ES-I3 (cell line): ENCODE measurements around the gene SFMBT1.

Source experiments
- H3K36me3 ChIP-seq: 2 replicates; pipeline ENCODE4 v1.6.1; 2013; ENCODE audit warnings: mild to moderate bottlenecking, low read length, control low read depth, moderate library complexity; ENCODE audit not compliant: insufficient read depth
- H3K4me1 ChIP-seq: 2 replicates; pipeline ENCODE4 v1.6.1; 2013; ENCODE audit warnings: mild to moderate bottlenecking, control low read depth, low read length; ENCODE audit not compliant: insufficient read depth
- H3K9ac ChIP-seq: 2 replicates; pipeline ENCODE4 v1.6.1; 2013; ENCODE audit warnings: low read depth, mild to moderate bottlenecking, low read length, moderate library complexity
- H3K9me3 ChIP-seq: 2 replicates; pipeline ENCODE4 v1.6.1; 2013; ENCODE audit warnings: mild to moderate bottlenecking, low read length, moderate library complexity; ENCODE audit not compliant: control insufficient read depth, insufficient read depth

The SFMBT1 gene

GRCh38 chr3:52874160-52874701 lies 171.6 kb downstream of the SFMBT1 start:
- H3K9ac ChIP-seq, result no peak overlapping the region
- no peaks in the 10 kb centered on the region for H3K9me3 ChIP-seq
- H3K36me3 ChIP-seq, result no peaks in the 10 kb centered on the region
- H3K4me1 ChIP-seq, result peaks cover 16% of the 10 kb centered on the region; the same call in 1 of the 2 replicates

- H3K36me3 ChIP-seq, result no peaks in the 10 kb centered on the region
- H3K4me1 ChIP-seq, result peaks cover 16% of the 10 kb centered on the region; the same call in 1 of the 2 replicates
- no peak overlapping the region for H3K9ac ChIP-seq
- no peaks in the 10 kb centered on the region for H3K9me3 ChIP-seq
Measured at GRCh38 chr3:52873433-52874159, 172.3 kb downstream of the SFMBT1 start.

- no peaks in the 10 kb centered on the region for H3K9me3 ChIP-seq
- peaks cover 16% of the 10 kb centered on the region; the same call in 1 of the 2 replicates for H3K4me1 ChIP-seq
- no peaks in the 10 kb centered on the region for H3K36me3 ChIP-seq
- H3K9ac ChIP-seq, result no peak overlapping the region
Measured at GRCh38 chr3:52872245-52872644, 173.6 kb downstream of the SFMBT1 start.

DNA sequence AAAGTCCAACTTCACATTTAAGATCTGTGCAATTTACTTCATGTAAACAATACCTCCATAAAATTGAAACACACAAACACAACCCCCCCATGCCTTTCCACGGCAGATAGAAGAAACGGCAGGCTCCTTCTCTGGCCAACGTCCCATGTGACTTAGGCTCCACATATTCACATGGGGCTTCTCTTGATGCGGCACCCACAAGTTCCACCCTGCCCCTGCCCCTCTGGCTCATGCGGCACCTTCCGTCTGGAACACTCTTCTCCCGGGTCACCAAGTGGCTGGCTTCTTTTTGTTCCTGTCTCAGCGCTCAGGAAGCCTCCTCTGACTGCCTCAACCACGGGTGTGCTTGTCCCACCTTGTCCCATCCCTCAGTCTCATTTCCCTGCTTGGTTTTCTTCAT lies 174.1 kb downstream of the SFMBT1 start:
- Histone ChIP-seq H3K36me3 (no peaks in the 10 kb centered on the region), H3K9ac (no peak overlapping the region), H3K4me1 (peaks cover 16% of the 10 kb centered on the region; the same call in 1 of the 2 replicates), H3K9me3 (no peaks in the 10 kb centered on the region)

DNA sequence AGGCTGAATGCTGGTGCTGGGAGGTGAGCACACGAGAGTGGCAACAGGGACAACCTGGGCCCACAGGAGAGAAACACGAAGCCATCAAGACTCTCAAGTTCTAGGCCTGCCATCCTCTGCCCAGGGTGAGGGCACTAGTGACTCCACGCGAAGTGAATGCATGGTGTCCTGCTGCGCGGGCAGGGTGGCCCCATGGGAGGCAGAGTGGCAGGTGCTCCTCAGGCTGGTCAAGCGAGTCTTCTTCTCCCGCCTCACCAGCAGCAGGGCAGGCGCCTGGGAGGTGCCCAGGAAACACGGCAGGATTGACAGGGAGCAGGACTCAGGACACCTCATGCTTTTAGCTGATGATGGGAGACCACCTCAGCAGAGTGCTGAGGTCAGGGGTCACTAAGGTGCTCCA lies 175.4 kb downstream of the SFMBT1 start:
- Histone ChIP-seq H3K9ac (no peak overlapping the region), H3K9me3 (no peaks in the 10 kb centered on the region), H3K36me3 (no peaks in the 10 kb centered on the region), H3K4me1 (peaks cover 9% of the 10 kb centered on the region; the same call in 1 of the 2 replicates)

GRCh38 chr3:52866427-52866826 lies 179.4 kb downstream of the SFMBT1 start:
- no peak overlapping the region for H3K9ac ChIP-seq
- no peaks in the 10 kb centered on the region for H3K9me3 ChIP-seq
- H3K36me3 ChIP-seq, result no peaks in the 10 kb centered on the region
- H3K4me1 ChIP-seq, result no peaks in the 10 kb centered on the region

DNA sequence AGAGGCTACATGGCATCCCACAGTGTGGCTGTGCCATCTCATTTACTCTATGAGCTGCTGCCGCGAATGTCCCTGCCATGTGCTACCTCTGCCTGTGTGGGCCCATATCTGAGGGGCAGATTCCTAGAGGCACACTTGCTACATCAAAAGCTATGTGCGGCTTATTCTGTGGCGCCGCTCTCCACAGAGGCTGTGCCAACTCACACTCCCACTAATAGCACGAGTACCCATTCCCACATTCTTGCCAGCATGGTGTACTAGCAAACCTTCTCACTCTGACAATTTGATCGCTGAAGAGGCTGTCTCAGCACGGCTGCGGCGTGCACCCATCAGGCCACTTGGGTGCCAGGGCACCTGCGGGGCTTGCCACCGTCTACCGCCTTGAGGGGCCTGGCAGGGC lies 179.9 kb downstream of the SFMBT1 start:
- Histone ChIP-seq H3K36me3 (no peaks in the 10 kb centered on the region), H3K9me3 (no peaks in the 10 kb centered on the region), H3K4me1 (no peaks in the 10 kb centered on the region), H3K9ac (no peak overlapping the region)

DNA sequence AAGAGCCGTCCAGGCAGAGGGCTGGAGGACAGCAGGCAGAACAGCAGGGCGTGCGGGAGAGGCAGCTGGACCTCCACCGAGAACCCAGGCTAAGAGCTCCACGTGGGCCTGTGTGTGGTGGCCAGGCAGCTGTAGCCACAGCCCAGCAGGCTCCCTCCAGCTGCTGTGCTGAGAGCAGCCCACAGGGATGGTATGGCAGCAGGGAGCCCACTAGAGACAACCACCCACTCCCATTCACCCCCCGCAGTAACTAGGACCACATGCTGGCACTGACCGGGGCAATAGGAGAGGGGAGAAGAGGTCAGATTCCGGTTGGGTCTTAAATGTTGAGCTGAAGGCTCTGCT lies 185.5 kb downstream of the SFMBT1 start:
- Histone ChIP-seq H3K9me3 (no peaks in the 10 kb centered on the region), H3K4me1 (no peaks in the 10 kb centered on the region), H3K36me3 (no peaks in the 10 kb centered on the region), H3K9ac (no peak overlapping the region)

DNA sequence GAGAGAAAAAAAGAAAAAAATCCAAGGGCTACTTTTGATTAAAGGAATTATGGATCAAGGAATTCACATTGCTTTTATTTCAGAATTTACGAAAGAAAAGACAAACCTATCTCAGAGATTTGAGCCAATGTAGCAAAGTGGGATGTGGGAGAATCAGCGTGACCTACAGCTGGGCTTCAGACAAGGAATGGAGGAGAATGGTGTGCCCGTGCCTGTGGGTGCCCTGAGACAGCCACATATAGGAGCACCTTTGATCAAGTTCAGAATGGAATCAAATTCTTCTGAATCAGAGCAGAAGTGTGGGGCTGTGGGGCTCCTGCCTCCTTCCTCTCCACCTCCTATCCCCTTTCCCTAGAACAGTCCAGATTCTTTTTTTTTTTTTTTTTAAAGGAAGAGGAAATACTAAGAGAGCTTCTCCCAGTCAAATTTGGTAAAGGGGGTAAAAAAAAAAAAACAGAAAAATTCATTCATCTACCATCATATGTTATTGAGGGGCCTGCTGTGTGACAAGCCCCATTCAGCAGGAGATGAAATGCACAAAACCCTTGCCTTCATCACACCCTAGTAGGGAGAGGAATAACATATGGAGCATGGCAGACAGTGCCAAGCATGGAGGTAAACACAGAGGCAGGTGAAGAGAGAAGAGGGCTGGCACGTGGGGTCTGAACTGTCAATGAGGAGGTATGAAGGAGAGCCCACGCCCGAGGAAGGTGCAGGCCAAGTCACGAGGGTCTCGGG lies 186.0 kb downstream of the SFMBT1 start:
- no peaks in the 10 kb centered on the region for H3K4me1 ChIP-seq

GRCh38 chr3:52857864-52858263 lies 188.0 kb downstream of the SFMBT1 start:
- Histone ChIP-seq H3K4me1 (no peaks in the 10 kb centered on the region), H3K9me3 (no peaks in the 10 kb centered on the region), H3K9ac (no peak overlapping the region), H3K36me3 (no peaks in the 10 kb centered on the region)

More for the DNA sequence above, 186.0 kb downstream of the SFMBT1 start:
- Histone ChIP-seq H3K9me3 (no peaks in the 10 kb centered on the region), H3K36me3 (no peaks in the 10 kb centered on the region), H3K9ac (no peak overlapping the region)

- Histone ChIP-seq H3K4me1 (no peaks in the 10 kb centered on the region), H3K9me3 (no peaks in the 10 kb centered on the region), H3K36me3 (no peaks in the 10 kb centered on the region; the same call in 1 of the 2 replicates), H3K9ac (no peak overlapping the region)
Measured at GRCh38 chr3:52857133-52857532, 188.7 kb downstream of the SFMBT1 start.

DNA sequence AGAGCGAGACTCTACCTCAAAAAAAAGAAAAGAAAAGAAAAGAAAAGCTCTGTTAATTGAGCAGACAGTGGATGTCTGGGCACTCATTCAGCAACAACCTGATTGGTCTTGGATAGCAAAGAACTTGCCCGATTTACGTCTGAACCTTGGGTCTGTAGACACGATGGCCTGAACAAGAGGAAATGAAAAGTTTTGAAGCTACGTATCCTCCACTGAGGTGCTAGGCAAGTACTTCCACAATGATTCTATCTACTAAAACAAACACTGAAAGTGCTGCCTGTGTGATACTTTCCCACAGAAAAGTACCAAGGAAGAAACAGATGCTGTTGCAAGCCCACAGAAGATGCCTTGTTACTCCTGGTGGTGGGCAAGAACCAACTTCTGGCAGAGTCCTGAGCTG lies 189.2 kb downstream of the SFMBT1 start:
- H3K4me1 ChIP-seq, result no peaks in the 10 kb centered on the region
- no peak overlapping the region for H3K9ac ChIP-seq
- no peaks in the 10 kb centered on the region for H3K9me3 ChIP-seq
- no peaks in the 10 kb centered on the region; the same call in 1 of the 2 replicates for H3K36me3 ChIP-seq

- Histone ChIP-seq H3K36me3 (no peaks in the 10 kb centered on the region; the same call in 1 of the 2 replicates), H3K4me1 (no peaks in the 10 kb centered on the region), H3K9me3 (no peaks in the 10 kb centered on the region), H3K9ac (no peak overlapping the region)
Measured at GRCh38 chr3:52854013-52854412, 191.9 kb downstream of the SFMBT1 start.
